GM12892 (cell line): ENCODE data around the gene VGLL2. TPM values are rescaled to one million over a fixed set of nuclear protein-coding genes. Genes with fewer than 3 reads are reported as not detected.
"Not testable (repeated sequence)": the region's sequence is repeated elsewhere in the genome, so short reads cannot be mapped to it uniquely, and the experiment has no call there.

Source experiments
- DNase-seq: peaks from one replicate; pipeline ENCODE4 v3.0.0; 2011; ENCODE audit not compliant: insufficient read length
- FAIRE-seq: peaks from 2 replicates; lab custom pipeline; 2011; peaks lifted over from hg19 to GRCh38; lab: Jason Lieb, UNC
- POLR2A ChIP-seq: IDR thresholded peaks from 2 replicates; pipeline ENCODE4 v1.6.1; 2011; ENCODE audit warnings: low read depth, low read length, control low read depth
- POLR2AphosphoS5 ChIP-seq: IDR thresholded peaks from 2 replicates; pipeline ENCODE4 v1.6.1; 2011; ENCODE audit warnings: low read depth, low read length, control low read depth
- TAF1 ChIP-seq: IDR thresholded peaks from 2 replicates; pipeline ENCODE4 v1.6.1; 2011; ENCODE audit warnings: low read depth, mild to moderate bottlenecking, control low read depth, low read length, borderline replicate concordance
- polyA plus RNA-seq: library from polyadenylated mRNA; unstranded; fragments of >200 nt; gene quantifications from one replicate; pipeline ENCODE4 v1.2.1, GENCODE V29; 2012; ENCODE audit warnings: missing spikeins, inconsistent platforms; ENCODE audit not compliant: missing spikeins

The VGLL2 gene, protein sequence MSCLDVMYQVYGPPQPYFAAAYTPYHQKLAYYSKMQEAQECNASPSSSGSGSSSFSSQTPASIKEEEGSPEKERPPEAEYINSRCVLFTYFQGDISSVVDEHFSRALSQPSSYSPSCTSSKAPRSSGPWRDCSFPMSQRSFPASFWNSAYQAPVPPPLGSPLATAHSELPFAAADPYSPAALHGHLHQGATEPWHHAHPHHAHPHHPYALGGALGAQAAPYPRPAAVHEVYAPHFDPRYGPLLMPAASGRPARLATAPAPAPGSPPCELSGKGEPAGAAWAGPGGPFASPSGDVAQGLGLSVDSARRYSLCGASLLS
- polyA plus RNA-seq = not detected

DNA sequence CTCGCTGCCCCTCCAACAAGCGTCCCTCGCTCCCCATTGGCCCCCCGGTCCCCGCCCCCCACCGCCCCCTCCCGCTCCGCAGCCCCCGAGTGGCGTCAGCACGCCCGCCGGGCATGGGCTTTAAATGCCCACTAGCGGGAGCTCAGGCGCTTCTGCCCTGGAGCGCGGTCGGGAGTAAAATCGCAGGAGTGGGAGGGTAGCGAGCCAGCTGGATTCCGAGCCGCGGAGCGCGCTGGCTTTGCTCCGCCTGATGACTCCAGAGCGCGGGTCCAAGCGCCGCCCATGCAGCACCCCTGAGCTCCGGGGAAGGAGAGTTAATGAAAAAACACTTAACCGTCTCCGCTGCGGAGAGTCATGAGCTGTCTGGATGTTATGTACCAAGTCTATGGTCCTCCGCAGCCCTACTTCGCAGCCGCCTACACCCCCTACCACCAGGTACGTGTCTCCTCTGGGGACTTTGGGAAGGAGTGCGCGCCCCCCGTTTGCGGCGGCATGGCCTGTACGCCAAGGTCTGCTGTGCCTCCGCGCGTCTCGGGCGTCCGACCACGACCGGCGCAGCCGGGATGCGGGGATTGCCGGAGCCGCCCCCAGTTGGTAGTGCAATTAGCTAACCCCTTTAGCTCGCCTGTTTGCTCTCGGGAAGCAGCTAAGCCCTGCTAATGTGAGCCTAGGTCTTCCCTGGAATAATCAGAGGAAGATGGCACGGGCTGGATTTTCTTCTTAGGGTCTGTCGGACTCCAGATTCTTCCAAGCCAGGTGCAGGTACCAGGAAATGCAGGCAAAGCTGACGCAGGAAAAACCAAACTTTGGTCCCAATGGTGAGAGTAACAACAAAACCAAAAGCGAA is at the start of gene VGLL2:
Gene VGLL2, plus strand, starts transcription at position 149 of the 847 bp plus-strand sequence. Its CDS starts 206 bp downstream, at position 355.
- FAIRE-seq = no peak
- TF ChIP-seq POLR2A (no peak), TAF1 (no peak), POLR2AphosphoS5 (no peak)
- no peak for DNase-seq

DNA sequence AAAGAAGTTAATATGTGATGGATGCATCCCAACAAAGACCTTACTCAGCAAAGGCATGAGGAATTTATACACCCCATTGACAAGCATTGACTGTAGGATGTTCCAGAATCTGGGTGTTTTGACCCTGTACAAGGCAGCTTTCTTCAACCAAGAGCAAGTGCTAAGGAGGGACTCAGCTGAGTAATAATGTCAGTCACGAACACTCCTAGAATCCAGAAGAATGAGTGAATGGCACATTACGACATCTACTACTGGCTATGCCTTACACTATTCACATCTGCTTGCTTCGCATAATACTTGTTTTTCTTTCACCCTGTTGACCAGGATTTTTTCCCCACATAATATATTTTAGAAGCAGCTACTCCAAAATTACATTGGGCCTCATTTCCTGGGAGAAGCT is 42.5 kb upstream of the VGLL2 start:
- no peak for FAIRE-seq
- TF ChIP-seq POLR2AphosphoS5 (no peak), TAF1 (no peak), POLR2A (no peak)
- DNase-seq = no peak

DNA sequence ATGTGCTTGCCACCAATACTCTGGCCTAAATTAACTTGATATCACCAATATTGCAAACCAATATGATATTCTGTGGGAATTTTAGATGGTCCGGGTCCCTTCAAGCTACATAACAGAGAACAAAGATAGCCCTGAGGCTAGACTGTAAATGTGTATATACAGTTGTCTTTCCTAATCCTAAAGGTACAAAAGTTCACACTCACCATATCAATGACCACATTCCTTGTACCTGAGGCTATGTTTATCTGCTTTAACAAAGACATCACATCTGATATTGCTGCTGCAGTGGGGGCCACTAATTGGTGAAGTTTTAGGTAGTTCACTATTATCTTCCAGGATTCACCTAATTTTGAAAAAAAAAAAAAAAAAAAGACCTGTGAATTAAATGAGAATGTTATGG is 38.6 kb upstream of the VGLL2 start:
- no peak for DNase-seq
- no peak for FAIRE-seq
- no peak for TF ChIP-seq POLR2AphosphoS5

DNA sequence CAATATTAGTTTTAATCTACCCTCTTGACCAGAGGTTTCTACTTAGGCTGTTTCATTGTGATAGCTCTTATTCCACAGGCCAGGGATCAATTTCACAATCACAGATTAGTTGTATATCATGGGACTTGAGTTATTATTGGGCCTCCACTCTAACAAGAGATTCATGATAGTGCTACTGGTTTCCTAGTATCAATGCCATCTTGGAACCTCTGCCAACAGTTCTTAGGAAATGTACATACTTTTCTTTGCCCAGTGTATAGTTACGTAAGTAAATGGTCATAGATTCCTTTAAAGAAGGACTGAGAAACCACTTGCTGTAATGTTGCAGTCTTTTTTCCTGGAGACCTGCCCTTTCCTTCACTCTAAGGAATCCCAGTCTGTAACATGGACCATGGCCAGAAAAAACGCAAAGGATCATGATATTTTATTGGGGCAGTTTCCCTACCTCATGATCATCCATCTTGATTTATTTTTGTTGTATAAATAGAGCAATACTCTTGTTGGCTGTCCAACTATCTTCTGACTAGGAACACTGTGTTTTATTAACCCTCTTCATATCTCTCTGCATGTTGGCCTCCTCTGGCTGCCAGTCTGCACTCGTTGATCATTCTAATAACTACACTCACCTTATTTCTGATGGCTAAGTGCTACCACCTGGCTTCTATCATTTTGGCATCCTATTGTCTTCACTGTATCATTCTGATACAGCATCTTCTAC is 38.0 kb upstream of the VGLL2 start:
- TF ChIP-seq POLR2A (no peak), TAF1 (no peak), POLR2AphosphoS5 (no peak)
- FAIRE-seq (no peak), DNase-seq (no peak)

DNA sequence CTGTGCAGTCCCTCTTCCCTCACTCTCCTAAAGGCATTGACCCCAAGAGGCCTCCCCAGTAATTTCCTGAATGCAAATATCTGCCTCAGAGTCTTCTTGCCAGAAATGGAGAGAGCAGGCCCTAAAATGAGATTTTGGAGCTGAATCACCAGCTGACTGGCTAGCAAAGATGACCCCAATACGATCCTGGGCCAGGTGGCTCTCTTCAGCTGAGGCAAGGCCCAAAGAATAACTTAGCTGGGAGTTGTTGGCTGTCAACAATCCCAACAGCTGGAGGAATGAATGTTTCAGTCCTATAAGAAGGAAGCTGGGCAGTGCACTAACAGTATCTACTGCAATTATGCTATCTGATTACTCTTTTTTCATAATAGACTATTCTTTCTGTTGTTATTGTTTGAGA is 37.2 kb upstream of the VGLL2 start:
- TF ChIP-seq POLR2AphosphoS5 = no peak
- no peak for TF ChIP-seq TAF1
- TF ChIP-seq POLR2A = no peak
- DNase-seq (no peak), FAIRE-seq (no peak)

DNA sequence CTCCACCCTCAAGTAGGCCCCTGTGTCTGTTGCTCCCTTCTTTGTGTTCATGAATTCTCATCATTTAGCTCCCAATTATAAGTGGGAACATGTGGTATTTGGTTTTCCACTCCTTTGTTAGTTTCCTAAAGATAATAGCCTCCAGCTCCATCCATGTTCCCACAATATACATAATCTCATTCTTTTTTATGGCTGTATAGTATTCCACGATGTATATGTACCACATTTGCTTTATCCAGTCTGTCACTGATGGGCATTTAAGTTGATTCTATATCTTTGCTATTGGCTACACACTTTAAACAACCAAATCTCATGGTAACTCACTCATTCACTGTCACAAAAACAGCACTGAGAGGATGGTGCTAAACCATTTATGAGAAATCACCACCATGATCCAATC is 35.5 kb upstream of the VGLL2 start:
- DNase-seq (no peak), FAIRE-seq (no peak)
- no peak for TF ChIP-seq POLR2AphosphoS5
- TF ChIP-seq TAF1 = no peak
- no peak for TF ChIP-seq POLR2A

DNA sequence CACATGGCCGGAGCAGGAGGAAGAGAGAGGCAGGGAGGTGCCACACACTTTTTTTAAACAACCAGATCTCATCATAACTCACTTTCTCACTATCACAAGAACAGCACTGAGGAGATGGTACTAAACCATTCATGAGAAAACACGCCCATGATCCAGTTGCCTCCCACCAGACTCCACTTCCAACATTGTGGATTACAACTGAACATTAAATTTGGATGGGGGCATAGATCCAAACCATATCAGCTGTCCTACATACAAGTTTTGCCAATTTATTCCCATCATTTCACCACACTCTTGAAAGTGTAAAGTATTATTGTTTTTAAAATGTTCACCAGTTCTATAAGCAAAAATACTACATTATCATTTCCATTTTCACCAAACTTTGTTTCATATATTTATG is 33.9 kb upstream of the VGLL2 start:
- no peak for DNase-seq
- FAIRE-seq = no peak
- TF ChIP-seq TAF1 (no peak), POLR2AphosphoS5 (no peak), POLR2A (no peak)

DNA sequence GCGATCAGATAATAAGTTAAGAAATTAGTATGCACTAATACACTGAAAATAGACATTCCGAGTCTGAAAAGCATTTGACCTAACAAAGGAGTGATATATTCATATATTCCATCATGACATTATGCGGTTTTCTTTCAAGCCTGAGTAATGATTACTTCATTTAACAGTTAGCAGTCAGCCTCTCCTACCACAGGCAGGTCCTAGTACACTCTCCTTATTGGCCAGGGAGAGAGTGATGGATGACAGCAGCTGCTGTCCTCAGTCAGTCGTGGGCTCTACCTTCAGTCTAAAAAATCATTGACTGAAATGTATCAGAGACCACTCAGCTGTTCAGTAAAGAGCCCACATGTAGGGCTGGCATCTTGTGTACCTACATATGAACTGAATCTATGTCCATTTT is 33.2 kb upstream of the VGLL2 start:
- no peak for FAIRE-seq
- no peak for DNase-seq

DNA sequence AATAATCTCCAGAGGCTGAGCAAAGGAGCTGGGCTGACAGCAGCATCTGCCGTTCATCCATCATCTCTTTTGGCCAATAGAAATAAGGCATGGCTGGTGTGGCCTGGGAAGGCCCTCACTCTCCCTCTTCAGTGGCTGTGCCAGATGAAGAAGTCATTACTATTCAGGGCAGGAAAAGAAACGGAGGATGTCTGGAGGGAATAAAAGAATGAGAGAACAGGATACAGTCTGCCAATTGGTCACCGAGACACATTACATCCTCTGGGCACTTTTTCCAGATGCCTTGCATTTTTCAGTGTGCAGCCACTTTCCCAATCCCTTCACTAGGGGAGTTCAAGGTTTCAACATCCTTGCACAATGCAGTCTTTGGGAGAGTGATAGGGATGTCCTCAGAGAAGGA is 32.2 kb upstream of the VGLL2 start:
- FAIRE-seq (no peak), DNase-seq (no peak)
- no peak for TF ChIP-seq TAF1

More for the DNA sequence above, 33.2 kb upstream of the VGLL2 start:
- TF ChIP-seq TAF1 (no peak), POLR2AphosphoS5 (no peak), POLR2A (no peak)

DNA sequence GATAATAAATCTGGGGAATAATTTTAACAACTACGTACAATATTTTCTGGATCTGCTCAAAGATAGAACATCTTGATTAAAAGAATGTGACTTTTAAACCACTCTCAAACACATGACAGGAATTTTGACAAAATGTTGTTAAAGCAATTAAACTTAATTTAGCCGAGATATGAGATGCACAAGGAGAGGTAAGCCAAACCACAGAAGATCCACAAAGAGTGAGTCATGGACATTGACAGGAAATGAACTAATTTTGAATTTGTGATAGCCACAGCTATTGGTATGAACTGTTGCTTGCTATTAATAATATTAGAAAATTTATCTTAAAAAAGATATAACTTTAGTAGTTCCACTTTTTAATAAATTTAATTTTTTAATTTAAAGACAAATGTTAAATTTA is 27.8 kb upstream of the VGLL2 start:
- FAIRE-seq (no peak), DNase-seq (no peak)

DNA sequence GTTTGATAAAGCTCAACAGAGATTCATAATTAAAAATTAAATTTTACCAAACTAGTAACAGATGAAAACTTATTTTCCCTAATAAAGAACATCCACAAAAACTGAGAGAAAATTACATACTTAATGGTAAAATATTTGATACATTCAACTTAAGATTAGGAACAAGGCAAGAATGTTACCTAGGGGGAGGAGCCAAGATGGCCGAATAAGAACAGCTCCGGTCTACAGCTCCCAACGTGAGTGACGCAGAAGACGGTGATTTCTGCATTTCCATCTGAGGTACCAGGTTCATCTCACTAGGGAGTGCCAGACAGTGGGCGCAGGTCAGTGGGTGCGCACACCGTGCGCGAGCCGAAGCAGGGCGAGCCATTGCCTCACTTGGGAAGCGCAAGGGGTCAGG is 20.8 kb upstream of the VGLL2 start:
- FAIRE-seq, DNase-seq: not testable (repeated sequence)

More for the DNA sequence above, 27.8 kb upstream of the VGLL2 start:
- no peak for TF ChIP-seq POLR2AphosphoS5
- TF ChIP-seq POLR2A = no peak
- TF ChIP-seq TAF1 = no peak

DNA sequence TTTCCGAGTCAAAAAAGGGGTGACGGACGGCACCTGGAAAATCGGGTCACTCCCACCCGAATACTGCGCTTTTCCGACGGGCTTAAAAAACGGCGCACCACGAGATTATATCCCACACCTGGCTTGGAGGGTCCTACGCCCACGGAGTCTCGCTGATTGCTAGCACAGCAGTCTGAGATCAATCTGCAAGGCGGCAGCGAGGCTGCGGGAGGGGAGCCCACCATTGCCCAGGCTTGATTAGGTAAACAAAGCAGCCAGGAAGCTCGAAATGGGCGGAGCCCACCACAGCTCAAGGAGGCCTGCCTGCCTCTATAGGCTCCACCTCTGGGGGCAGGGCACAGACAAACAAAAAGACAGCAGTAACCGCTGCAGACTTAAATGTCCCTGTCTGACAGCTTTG is 20.4 kb upstream of the VGLL2 start:
- not testable (repeated sequence) for FAIRE-seq, DNase-seq
